ENCODE data around the gene SUPT16H. TPM values are rescaled to one million over a fixed set of nuclear protein-coding genes. Genes with fewer than 3 reads are reported as not detected.

SUPT16H gene
- total and polyA plus RNA-seq, 10 of the 15 experiments (the other 5 are each of a cell fraction or from before 2014, with no cell fraction given): 90.7 to 201 (median 121) TPM

DNA sequence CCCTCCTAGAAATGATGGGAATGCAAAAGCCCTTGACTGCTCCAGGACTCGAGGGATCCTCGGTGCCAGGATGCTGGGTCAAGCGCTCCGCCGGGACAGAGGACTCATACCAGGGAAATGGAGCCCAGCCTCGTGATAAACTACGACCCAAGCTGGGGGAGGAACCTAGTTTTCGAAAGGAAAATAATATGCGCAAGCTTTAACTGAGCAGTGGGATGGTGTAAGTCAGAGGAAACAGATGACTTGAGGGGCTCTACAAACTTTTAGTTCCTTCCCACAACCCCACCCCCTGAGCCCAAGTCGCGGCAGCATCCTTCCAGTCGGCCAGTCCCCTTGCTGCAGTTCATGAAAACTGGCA is 654 bp upstream of the SUPT16H start:
- H3K9me3 ChIP-seq (replicated peaks; ENCODE audit: control insufficient read depth, insufficient read depth, low read length): no peaks in the 10 kb centered on the region; the same call in 2 of the 3 replicates
- H4K20me1 ChIP-seq (ENCODE audit: control insufficient read depth, insufficient read depth): no peaks in the 10 kb centered on the region
- POLR2A ChIA-PET: interaction anchor here (0.5 to 1.0 kb wide), 4 partner anchors 31 to 174 kb away, joined by 3 to 4 read pairs (median 4); no protein-coding TSS in a partner anchor
- H3K4me3 ChIP-seq: peak overlapping the region; percentile 95
- DNase-seq (ENCODE audit: low read depth, low spot score): no peak
- in situ Hi-C loops (cut with MboI): no loop called here
- SMC1A ChIA-PET (ENCODE audit: uncharacterized antibody, unreplicated experiment): interaction anchor here (0.6 to 1.5 kb wide), 5 partner anchors 29 to 116 kb away, joined by 3 to 5 read pairs (median 3); no protein-coding TSS in a partner anchor
- peaks cover 9% of the 10 kb centered on the region for H3K4me1 ChIP-seq (ENCODE audit: control insufficient read depth, insufficient read depth, low read length)
- H3K4me2 ChIP-seq (ENCODE audit: control insufficient read depth, insufficient read depth): peak overlapping the region; percentile 81
- BruUV-seq (replicated peaks): TSS peak; percentile 86
- intact Hi-C loops (cut with micrococcal nuclease; ENCODE audit: unreplicated experiment): loop anchor here (2.0 to 10.0 kb wide), 2 partner anchors 72 to 120 kb away; partner anchors contain the start of genes CHD8 and HNRNPC
- peaks cover 2 to 15% of the 10 kb centered on the region in 2 experiments; a peak in 3 of 4 replicates for H3K36me3 ChIP-seq (ENCODE audit: control insufficient read depth in 2 of 2, insufficient read depth in 2 of 2, low read length in 1 of 2)
- H3K27me3 ChIP-seq (replicated peaks in 1 of 2; ENCODE audit: control insufficient read depth in 2 of 2, insufficient read depth in 2 of 2, low read length in 1 of 2): no peaks in the 10 kb centered on the region
- H3K27ac ChIP-seq (ENCODE audit: control insufficient read depth, insufficient read depth): peak overlapping the region; percentile 94
- FAIRE-seq: no peak
- peak overlapping the region; percentile 99 for H3K9ac ChIP-seq (ENCODE audit: control insufficient read depth, insufficient read depth, low read length)
- RAD21 ChIA-PET (ENCODE audit: unreplicated experiment): interaction anchor here (0.6 to 1.3 kb wide), 4 partner anchors 53 to 170 kb away, joined by 3 to 8 read pairs (median 4); partner anchors contain the start of gene CHD8
- ATAC-seq: peak; percentile 19
- CTCF ChIA-PET: interaction anchor here (0.6 to 1.7 kb wide), 4 partner anchors 11 to 170 kb away, joined by 3 to 6 read pairs (median 4); partner anchors contain the start of gene CHD8
- 2% methylated on average over 12 of the region's 12 CpGs for WGBS (ENCODE audit: insufficient coverage, insufficient replicate concordance, low lambda C conversion rate, missing lambda C conversion rate)
- H2AFZ ChIP-seq (ENCODE audit: control insufficient read depth, low read depth, low read length): peak overlapping the region; percentile 94
- H3K79me2 ChIP-seq (ENCODE audit: control insufficient read depth, insufficient read depth, low read length): peaks cover 44% of the 10 kb centered on the region
- no peak for TF ChIP-seq BHLHE40 (IDR thresholded peaks at IDR 0.05; ENCODE audit: borderline replicate concordance in 1 of 2, low read depth in 2 of 2, low read length in 1 of 2)
- no peak for TF ChIP-seq ZNF24 (IDR thresholded peaks at IDR 0.05)
- TF ChIP-seq, protein P1, sequence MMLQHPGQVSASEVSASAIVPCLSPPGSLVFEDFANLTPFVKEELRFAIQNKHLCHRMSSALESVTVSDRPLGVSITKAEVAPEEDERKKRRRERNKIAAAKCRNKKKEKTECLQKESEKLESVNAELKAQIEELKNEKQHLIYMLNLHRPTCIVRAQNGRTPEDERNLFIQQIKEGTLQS (IDR thresholded peaks at IDR 0.05; ENCODE audit: borderline replicate concordance, extremely low read depth, low read depth, low read length): no peak
- no peak; the same call in 1 of the 2 replicates for TF ChIP-seq BACH1 (IDR thresholded peaks at IDR 0.05; ENCODE audit: borderline replicate concordance)
- TF ChIP-seq, protein P2, sequence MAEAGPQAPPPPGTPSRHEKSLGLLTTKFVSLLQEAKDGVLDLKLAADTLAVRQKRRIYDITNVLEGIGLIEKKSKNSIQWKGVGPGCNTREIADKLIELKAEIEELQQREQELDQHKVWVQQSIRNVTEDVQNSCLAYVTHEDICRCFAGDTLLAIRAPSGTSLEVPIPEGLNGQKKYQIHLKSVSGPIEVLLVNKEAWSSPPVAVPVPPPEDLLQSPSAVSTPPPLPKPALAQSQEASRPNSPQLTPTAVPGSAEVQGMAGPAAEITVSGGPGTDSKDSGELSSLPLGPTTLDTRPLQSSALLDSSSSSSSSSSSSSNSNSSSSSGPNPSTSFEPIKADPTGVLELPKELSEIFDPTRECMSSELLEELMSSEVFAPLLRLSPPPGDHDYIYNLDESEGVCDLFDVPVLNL (IDR thresholded peaks at IDR 0.05; ENCODE audit: low read depth, low read length): no peak
- no peak for TF ChIP-seq IRF5 (IDR thresholded peaks at IDR 0.05; ENCODE audit: borderline replicate concordance)
- TF ChIP-seq PAX5 (IDR thresholded peaks at IDR 0.05; ENCODE audit: borderline replicate concordance, low read depth, low read length): no peak
- TF ChIP-seq CBX5 (IDR thresholded peaks at IDR 0.05; ENCODE audit: low read depth): no peak
- TF ChIP-seq, protein P3, sequence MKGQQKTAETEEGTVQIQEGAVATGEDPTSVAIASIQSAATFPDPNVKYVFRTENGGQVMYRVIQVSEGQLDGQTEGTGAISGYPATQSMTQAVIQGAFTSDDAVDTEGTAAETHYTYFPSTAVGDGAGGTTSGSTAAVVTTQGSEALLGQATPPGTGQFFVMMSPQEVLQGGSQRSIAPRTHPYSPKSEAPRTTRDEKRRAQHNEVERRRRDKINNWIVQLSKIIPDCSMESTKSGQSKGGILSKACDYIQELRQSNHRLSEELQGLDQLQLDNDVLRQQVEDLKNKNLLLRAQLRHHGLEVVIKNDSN (IDR thresholded peaks at IDR 0.05; ENCODE audit: borderline replicate concordance, extremely low read length, insufficient read depth, low read depth, low read length): no peak
- TF ChIP-seq GABPA (IDR thresholded peaks at IDR 0.05; ENCODE audit: low read depth): no peak
- no peak for TF ChIP-seq TCF7 (IDR thresholded peaks at IDR 0.05; ENCODE audit: borderline replicate concordance)
- no peak for TF ChIP-seq KLF5 (IDR thresholded peaks at IDR 0.05; ENCODE audit: partially characterized antibody)
- TF ChIP-seq GATAD2B (conservative IDR thresholded peaks at IDR 0.05; ENCODE audit: low read depth): no peak
- no peak for TF ChIP-seq SREBF2 (IDR thresholded peaks at IDR 0.05; ENCODE audit: low read length)
- no peak for TF ChIP-seq SMARCA5 (IDR thresholded peaks at IDR 0.05)
- TF ChIP-seq EZH2 (IDR thresholded peaks at IDR 0.05; ENCODE audit: borderline replicate concordance, control insufficient read depth, low read depth, low read length): no peak
- no peak for TF ChIP-seq BCL11A (IDR thresholded peaks at IDR 0.05; ENCODE audit: low read depth, low read length)
- no peak for TF ChIP-seq ZZZ3 (IDR thresholded peaks at IDR 0.05; ENCODE audit: control insufficient read depth, insufficient read length, low read depth)
- TF ChIP-seq POLR2AphosphoS2 (IDR thresholded peaks at IDR 0.05; ENCODE audit: low read depth, low read length): peak; percentile 43; the same call in 1 of the 2 replicates
- TF ChIP-seq IKZF2 (IDR thresholded peaks at IDR 0.05): no peak; a peak in 1 of 4 replicates
- no peak for TF ChIP-seq RFX5 (IDR thresholded peaks at IDR 0.05; ENCODE audit: low read depth, low read length)
- TF ChIP-seq EED (IDR thresholded peaks at IDR 0.05; ENCODE audit: low read depth): peak; percentile 37; the same call in 1 of the 2 replicates
